ENCODE measurements around the gene MCRS1.
"Not testable (repeated sequence)": the region's sequence is repeated elsewhere in the genome, so short reads cannot be mapped to it uniquely, and the experiment has no call there.

The MCRS1 gene, protein sequence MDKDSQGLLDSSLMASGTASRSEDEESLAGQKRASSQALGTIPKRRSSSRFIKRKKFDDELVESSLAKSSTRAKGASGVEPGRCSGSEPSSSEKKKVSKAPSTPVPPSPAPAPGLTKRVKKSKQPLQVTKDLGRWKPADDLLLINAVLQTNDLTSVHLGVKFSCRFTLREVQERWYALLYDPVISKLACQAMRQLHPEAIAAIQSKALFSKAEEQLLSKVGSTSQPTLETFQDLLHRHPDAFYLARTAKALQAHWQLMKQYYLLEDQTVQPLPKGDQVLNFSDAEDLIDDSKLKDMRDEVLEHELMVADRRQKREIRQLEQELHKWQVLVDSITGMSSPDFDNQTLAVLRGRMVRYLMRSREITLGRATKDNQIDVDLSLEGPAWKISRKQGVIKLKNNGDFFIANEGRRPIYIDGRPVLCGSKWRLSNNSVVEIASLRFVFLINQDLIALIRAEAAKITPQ

DNA sequence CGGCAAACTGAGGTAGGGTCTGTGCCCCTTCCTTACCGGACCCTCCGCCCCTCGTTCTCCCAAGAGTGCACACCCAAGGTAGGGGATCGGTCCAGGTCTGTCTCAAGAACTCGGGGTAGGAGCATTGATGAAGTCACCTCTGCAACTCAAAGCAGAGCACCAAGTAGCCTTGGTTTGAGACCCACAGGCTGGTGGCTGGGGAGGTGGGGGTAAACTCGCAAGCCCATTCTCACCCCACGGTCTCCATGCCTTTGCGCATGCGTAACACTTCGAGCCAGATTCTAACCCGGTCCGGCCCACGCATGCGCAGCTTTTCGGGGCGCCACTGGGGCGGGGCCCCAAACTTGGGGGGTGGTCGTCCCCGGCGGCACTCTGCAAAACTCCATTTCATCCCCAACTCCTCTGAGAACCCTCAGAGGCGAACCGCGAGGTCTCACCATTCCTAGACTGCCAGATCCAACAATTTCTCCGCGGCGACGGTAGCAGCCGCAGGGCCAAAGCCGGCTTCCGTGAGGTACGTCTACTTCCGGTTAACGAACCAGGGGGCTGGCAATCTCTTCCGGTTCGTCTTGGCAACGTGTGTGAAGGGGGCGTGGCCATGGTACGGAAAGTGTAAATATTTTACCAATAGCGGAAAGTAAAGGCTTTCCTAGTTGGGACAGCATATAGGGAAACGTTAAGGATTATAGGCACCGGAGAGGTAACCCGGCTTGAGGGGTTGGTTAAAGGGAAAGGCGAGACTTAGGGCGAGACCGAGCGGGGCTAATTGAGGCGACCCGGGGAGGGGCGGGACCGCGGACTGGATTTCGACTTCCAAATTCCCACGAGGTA, at the start of gene MCRS1:
Gene MCRS1, minus strand, starts transcription at position 532 of the 831 bp plus-strand sequence. CDS start 1,411 bp downstream, outside the sequence.
- DNase-seq (ENCODE audit: low read depth in 2 of 2) = peak; percentile 68 to 81

DNA sequence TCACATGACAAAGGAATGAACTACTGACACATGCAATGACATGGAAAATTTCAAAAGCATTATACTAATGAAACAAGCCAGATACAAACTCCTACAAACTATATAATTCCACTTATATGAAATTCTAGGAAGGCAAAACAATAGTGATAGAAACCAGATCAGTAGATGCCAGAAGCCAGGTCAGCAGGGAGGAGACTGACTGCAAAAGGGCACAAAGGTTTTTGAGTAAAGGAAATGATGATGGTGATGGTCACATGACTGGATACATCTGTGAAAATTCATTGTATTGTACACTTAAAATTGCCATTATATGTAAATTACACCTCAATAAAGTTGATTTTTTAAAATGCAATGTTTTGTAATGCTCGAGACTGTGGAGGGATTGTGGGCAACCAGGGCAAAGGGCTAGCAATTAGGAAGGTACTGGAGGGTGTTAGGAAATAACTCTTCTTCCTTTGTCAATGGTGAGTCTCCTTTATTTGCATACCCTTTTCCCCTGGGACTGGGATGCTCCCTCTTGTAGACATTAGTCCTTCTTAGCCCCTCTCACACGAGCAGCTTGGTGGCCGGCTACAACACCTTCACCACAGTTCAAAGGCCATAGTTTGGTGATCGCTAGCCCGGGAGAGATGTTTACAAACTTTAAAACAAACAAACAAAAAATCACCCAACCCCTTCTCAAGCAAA, 48.7 kb upstream of the MCRS1 start:
- DNase-seq (ENCODE audit: low read depth in 2 of 2) = no peak

DNA sequence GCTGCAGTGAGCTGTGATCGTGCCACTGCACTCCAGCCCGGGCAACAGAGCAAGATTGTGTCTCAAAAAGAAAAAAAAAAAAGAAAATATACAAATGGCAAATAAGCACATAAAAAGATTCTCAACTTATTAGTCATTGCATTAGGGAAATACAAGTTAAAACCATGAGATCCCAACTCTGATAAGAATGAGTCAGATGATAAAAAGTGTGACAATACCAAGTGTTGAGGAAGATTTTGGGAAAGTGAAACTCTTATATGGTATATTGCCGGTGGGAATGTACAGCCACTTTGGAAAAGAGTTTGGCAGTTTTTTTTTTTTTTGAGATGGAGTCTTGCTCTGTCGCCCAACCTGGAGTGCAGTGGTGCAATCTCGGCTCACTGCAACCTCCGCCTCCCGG, 47.8 kb upstream of the MCRS1 start:
- DNase-seq (ENCODE audit: low read depth in 2 of 2) = no peak

DNA sequence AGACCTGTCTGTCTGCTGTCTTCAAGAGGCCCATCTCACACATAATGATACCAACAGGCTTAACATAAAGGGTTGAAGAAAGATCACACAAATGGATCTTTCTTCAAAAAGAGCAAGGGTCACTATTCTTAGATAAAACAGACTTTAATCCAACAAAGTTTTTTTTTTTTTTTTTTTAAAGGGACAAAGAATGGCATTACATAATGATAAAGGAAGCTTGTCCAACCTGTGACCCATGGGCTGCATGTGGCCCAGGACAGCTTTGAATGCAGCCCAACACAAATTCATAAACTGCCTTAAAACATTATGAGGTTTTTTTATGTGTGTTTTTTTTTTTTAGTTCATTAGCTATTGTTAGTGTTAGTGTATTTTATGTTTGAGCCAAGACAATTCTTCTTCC, 44.3 kb upstream of the MCRS1 start:
- DNase-seq (ENCODE audit: low read depth in 2 of 2) = no peak

DNA sequence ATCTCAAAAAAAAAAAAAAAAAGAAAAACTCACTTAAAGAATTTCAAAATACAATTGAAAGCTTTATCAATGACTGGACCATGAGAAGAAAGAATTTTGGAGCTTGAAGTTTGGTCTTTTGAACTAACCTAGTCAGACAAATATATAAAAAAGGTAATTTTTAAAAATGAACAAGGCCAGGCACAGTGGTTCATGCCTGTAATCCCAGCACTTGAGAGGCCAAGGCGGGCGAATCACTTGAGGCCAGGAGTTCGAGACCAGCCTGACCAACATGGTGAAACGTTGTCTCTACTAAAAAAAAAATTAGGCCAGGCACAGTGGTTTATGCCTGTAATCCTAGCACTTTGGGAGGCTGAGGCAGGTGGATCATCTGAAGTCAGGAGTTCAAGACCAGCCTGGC, 42.8 kb upstream of the MCRS1 start:
- not testable (repeated sequence) for DNase-seq (ENCODE audit: low read depth in 2 of 2)

DNA sequence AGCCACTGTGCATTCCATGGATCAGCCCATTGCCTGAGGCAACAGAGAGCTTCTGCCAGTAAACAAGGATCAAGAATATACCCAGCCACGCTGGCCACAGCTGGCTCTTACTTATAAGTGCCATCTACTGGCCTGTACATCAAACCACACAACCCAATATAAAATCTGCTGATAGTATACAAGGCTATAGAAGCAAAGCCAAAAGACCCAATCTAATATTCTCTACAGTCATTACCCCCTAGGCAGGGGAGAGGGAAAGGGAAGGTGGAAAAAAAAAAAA, 41.9 kb upstream of the MCRS1 start:
- DNase-seq (ENCODE audit: low read depth in 2 of 2) = no peak

DNA sequence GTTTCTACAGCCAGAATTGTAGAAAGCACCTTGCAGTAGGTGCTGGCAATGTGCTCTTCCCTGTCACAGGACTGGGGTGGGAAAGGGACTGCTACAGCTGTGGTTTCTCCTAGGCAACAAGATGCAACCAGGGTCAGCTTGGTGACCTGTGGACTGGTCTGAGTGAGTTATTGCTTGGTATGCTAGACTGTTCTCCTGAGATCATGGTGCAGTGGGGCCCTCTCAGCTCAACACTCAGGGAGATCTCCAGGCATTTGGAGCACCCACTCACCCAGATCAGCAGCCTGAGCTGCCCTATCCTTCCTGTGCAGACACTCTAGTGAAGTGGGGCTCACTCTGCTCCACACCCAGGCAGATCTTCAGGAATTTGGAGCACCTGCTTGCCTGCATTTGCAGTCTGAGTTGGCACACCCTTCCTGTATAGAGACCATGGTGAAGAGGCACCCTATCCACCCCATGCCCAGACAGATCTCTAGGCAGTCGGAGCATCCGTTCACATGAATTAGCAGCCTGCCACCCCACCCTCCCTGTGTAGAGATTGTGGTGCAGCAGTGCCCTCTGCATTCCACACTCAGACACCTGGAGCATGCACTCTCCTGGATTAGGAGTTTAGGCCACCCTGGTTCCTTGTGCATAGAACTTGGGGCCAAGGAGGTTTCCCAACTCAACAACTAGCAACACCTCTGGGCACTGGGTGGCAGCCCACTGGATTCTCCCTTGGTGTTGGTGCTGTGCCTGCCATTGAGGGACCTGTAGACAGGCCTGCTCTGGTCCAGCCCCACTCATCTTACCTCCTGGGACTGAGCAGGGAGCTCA, 41.3 kb upstream of the MCRS1 start:
- DNase-seq (ENCODE audit: low read depth in 2 of 2) = no peak

DNA sequence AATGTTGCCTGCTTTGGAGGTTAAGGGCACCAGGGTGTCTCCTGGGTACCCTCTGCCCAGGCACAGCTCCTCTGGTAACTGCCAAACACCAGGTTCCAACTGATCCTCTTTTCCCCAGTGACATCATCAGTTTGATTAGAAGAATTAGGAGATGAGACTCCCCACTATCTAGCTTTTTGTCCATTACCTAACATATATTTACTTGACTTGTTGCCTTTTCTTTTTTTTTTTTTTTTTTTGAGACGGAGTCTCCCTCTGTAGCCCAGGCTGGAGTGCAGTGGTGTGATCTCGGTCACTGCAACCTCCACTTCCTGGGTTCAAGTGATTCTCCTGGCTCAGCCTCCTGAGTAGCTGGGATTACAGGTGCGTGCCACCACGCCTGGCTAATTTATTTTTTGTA, 37.6 kb upstream of the MCRS1 start, which contains the start of gene FAM186B:
Gene FAM186B, minus strand, starts transcription at position 101 of the 400 bp plus-strand sequence. CDS start 162 bp downstream, outside the sequence.
- not testable (repeated sequence) for DNase-seq (ENCODE audit: low read depth in 2 of 2)

DNA sequence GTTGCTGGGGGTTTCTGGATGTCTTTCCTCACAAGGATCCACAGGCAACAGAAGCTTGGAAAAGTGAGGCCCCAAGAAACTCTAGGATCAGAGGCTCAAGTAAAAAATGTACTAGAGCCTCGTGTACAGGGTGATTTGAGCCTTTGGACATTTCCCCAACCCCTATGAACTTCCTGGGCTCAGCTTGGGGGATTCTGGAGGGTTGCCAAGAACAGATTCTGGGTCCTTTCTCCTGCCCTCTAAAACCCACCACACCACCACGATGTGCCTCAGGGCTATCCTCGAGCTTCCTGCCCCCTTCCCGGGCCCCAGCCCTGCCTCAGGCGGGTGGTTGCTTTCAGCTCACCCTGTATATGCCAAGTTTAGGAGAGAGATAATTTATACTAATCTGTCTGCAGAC, 36.9 kb upstream of the MCRS1 start:
- no peak for DNase-seq (ENCODE audit: low read depth in 2 of 2)

DNA sequence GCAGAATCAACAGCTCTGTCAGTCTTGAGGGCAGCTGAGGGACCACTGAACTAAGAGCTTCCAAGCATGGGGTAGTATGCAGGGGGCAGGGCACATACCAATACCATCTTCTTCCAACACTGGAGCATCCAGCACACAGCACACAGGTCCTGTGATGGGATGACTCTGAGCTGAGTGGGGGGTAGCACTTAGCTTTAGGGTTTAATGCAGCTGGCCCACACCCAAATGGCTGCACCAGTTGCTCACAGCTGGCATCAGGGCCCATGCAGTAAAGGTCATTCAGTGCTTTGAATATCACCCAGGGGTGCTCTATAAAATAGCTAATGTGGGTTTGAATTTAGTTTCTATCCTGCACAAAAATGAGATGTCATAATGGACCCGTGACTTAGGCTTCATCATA, 35.8 kb upstream of the MCRS1 start:
- DNase-seq (ENCODE audit: low read depth in 2 of 2) = no peak

DNA sequence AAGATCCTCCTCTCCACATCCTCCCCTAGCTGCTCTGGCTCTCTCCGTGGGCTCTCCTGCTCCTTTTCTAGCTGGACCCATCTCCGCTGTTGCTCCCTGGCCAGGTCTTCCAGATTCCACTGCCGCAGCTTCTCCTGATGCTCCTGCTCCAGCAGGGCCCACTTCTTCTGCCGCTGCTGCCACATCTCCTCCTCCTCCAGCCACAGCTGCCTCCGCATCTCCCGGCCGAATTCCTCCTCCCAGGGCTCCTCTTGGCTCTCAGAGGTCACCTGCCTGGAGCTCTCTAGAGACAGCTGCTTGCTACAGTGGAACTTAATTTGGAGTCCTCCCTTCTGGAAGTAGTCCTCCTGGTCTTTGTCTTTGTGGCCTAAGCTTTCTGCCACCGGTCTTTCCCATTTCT, 32.0 kb upstream of the MCRS1 start:
- DNase-seq (ENCODE audit: low read depth in 2 of 2) = no peak

DNA sequence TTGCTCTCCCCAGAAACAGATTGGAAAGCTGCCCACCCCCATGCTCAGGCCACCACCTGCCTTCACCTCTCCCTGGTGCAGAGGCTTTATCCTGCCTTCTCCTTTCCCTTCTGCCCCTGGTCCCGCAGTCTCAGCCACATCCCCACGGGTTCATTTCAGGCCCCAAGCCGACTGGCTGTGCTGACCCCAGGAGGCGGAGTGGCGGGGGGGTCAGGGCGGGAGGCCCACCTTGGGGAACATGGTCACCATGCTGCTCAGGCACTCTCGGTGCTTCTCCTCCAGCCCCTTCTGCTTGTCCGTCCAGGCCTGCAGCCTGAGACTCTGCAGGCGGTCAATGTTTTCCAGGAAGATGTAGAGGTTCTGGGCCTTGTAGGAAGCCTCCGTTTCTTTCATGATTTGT, 30.6 kb upstream of the MCRS1 start:
- DNase-seq (ENCODE audit: low read depth in 2 of 2) = no peak

DNA sequence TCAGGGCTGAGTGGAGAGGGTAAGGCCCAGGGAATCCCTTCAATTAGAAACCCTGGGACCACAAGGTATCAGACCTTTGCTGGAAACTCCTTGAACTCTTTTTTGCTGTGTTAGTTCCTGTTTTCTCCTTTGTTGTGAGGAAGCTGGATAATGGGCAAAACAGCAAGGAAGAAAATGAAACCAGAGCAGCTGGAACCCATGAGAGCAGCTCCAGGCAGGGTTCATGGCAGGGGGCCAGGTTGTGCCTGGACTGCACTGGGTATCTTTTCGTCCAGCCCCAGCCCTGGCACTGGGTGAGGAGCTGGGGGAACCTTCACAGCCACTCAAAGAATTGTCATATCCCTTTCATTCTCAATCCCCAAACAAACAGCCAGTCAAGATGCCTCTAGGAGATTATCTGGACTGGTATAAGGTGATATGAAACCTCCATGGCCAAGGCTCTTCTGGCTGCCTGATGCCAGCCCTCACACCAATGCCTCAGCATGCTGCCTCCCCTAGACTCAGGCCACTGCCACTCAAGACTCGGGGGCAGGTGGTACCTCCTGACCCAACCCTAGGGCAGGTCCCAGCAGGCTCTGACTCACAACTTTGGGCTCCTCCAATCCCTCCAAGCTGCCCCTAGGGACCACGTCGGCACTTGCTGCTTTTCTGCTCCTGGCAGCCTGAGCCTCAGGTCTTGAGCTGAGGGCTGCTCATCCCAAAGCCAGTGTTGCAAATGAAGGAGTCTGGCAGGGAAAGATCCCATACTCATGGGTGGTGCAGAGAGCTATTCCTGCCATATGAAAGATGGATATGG, 21.0 kb upstream of the MCRS1 start:
- no peak for DNase-seq (ENCODE audit: low read depth in 2 of 2)

DNA sequence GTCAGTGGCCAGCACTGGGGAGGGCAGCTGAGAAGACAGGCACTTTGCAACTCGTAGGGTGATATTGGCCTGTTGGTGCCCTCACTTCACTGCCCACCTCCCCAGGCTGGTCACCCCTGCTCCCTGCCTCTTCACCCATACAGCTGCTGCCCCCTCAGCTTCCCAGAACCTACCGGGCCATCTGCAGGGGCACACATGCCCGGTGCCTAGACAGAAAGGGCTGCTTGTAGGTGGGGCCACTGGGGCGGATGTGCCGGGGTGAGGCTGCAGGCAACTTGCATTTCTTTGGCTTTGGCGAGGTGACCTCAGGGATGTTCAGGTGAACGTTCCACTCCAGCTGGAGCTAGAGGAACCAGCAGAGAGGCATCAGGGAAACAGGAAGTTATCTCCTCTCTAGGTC, 20.3 kb upstream of the MCRS1 start:
- no peak for DNase-seq (ENCODE audit: low read depth in 2 of 2)

DNA sequence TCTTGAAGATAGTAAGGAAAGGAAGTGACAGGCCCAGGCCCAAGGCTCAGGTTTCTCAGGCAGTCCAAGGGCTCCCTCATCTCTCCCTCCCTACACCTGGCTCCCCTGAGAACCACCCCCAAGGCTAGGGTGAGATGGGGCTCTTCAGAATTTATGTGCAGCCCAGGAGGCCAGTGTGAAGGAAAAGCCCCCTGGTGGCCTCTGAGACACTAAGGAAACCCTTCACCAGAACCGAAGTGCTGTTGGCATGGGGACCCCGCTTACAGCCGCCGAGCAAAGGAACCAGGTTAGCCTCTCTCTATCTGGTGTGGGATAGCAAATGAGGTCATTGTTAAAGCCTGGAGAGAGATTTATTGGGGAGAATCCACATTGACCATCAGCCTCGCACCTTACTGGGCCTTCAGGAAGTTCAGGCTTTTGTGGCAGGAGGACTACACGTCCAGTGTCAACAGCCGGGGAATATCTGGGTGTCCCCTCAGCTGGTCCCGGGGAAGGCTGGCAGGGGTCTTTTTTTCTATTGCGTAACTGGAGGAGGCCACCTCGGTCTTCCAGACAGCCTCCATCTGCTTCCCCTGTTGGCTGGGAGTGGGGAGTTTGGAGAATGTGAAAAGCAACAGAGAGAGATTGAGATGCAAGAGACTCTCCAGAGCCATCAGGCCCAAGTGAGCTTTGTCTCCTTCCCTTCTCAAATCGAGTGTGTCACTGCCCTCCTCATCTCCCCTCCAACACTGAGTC, 19.4 kb upstream of the MCRS1 start:
- DNase-seq (ENCODE audit: low read depth in 2 of 2) = no peak

DNA sequence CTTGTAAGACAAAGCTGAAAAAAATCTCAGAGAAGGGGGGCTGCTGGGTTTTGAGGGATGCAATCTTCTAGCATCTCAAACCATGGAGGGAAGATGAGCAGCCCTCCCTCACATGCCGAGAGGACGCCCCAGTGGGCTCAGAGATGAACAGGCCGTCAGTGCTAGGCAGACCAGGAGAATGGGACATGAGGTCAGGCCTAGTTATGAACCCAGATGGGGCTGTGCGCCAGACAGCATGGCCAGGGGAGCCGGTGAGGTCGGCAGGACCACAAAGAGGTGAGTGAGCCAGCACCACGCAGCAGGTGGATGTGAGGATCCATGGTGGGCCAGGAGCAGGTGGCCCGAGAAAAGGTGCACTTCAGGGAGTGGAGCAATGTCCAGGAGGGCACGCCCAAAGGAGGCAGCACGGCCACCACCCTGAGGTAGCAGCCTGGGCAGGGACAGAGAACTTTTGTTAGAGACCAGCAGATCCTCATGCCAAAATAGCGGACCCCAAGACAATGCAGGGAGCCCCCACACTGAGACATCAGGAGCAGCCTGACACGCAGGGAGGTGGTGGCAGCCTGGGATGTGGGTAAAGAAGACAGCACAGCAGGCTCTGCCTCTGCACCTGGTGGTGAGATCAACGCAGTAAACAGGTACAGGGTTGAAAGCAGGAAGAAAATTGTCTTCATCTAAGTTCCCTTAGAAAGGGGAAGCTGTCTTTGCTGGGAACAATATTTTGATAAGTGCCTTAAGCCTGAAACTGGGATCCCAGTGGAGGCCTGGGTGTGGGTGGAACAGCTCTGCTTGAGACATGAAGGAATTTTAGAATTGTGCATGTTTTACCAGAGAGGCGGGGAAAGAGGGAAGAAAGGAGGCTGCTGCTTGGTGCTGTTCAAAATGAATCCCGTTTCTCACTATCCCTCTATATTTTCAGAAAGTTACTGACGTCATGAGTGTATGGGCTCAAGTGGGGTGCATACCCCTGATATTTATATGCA, 17.8 kb upstream of the MCRS1 start:
- no peak for DNase-seq (ENCODE audit: low read depth in 2 of 2)

DNA sequence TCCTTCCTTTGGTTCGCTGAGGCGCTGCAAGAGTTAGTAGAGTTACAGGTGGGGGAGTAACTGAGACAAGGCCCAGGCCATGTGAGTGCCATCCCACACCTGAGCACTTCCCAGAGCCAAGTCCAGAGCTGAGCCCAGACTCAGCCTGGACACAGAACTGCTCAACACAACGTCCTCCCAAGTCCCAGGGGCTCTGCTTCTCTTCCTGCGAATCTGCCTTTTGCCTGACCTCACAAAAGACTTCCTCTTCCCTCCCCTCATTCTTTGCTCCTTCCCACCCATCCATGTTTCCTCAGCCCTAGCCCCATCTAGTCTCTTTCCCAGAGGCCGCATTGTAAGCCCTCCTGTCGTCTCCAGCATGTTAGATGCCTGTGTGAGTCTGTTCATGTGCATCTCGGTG, 16.6 kb upstream of the MCRS1 start:
- no peak for DNase-seq (ENCODE audit: low read depth in 2 of 2)

DNA sequence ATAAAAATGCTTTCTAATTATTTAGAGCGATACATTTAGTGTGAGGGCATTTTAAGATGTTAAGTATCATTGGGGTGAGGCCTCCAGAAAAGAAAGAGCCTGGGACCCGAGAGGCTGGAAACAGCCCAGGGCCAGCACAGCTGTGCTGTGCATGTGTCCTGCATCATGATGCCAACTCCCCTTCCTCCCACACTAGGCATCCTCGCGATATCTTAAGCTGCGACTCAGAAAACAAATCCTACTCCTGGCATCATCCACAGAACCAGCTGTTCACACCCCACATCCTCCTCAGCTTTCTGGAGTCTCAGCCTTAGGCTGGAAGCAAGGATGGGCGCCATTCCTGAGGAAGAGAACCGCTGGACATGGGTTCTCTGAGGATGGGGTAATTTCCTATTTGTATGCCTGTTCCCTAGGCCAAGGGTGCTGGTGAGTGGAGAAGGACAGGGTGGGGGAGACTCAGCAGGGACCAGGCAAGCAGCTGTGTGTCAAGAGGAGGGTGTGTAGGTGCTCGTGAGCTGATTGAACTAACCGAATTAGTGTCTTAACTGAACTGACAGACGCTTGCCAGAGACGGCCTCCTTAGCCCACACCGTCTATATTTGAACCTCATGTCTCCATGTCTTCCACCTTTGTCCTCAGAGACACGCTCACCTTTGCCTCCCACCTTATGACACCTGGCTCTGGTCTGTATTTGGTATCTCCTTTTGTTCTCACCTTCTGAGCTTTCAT, 15.6 kb upstream of the MCRS1 start:
- no peak for DNase-seq (ENCODE audit: low read depth in 2 of 2)

Measured in stimulated activated CD8-positive, alpha-beta memory T cell treated with anti-CD3 and anti-CD28 coated beads, Interleukin-2, amount 100 ng/mL, for 1 hour (primary cell).